Common myeloid progenitor, CD34-positive (primary cell): ENCODE results near the gene VEGFA. TPM values are rescaled to one million over a fixed set of nuclear protein-coding genes. Genes with fewer than 3 reads are reported as not detected.

Source experiments
- CTCF ChIA-PET: fragments of 350-600 bp; sonication (Branson Sonifier 250); formaldehyde crosslinking; loops from one replicate; lab custom pipeline; 2021; ENCODE audit warnings: antibody characterized with exemption; lab: Charles Lee
- POLR2A ChIA-PET: fragments of 350-600 bp; sonication (Branson Sonifier 250); formaldehyde crosslinking; loops from one replicate; lab custom pipeline; 2021; ENCODE audit warnings: antibody characterized with exemption; lab: Charles Lee
- DNase-seq, 3 donors: peaks; one replicate each; pipeline versions ENCODE4 v3.0.0 to v3.0.0-alpha.2; 2013
- H3K27ac ChIP-seq, 2 experiments: 1 replicate in 1 of 2; 2 replicates in 1 of 2; pipeline ENCODE4 v1.7.0; 2013; ENCODE audit warnings: inconsistent platforms in 2 of 2, low read length in 2 of 2, mild to moderate bottlenecking in 2 of 2, low read depth in 1 of 2, moderate library complexity in 1 of 2; ENCODE audit not compliant: severe bottlenecking in 2 of 2, insufficient read depth in 1 of 2, poor library complexity in 1 of 2
- H3K27me3 ChIP-seq, 5 experiments: replicated peaks in 2 of 5; 1 replicate in 3 of 5; 2 replicates in 2 of 5; pipeline versions ENCODE4 v1.6.1 to v1.7.0; 2013; ENCODE audit warnings: low read length in 4 of 5, mild to moderate bottlenecking in 2 of 5, moderate library complexity in 2 of 5, inconsistent platforms in 1 of 5; ENCODE audit not compliant: insufficient read depth in 5 of 5, control insufficient read depth in 4 of 5
- H3K36me3 ChIP-seq, 4 experiments: 1 replicate in 2 of 4; 2 replicates in 2 of 4; pipeline versions ENCODE4 v1.6.1 to v1.7.0; 2013; ENCODE audit warnings: low read length in 3 of 4, control low read depth in 1 of 4, mild to moderate bottlenecking in 1 of 4; ENCODE audit not compliant: control insufficient read depth in 4 of 4, insufficient read depth in 4 of 4
- H3K4me1 ChIP-seq, 4 experiments: 1 replicate in 3 of 4; 2 replicates in 1 of 4; pipeline versions ENCODE4 v1.6.1 to v1.7.1; 2013; ENCODE audit warnings: low read length in 3 of 4, mild to moderate bottlenecking in 3 of 4, control low read depth in 1 of 4, inconsistent platforms in 1 of 4, moderate library complexity in 1 of 4; ENCODE audit not compliant: control insufficient read depth in 4 of 4, insufficient read depth in 4 of 4; ENCODE audit errors: control extremely low read depth in 1 of 4
- H3K4me3 ChIP-seq, 7 experiments: 1 replicate in 4 of 7; 2 replicates in 3 of 7; pipeline versions ENCODE4 v1.5.1 to v1.7.0; 2013; ENCODE audit warnings: mild to moderate bottlenecking in 7 of 7, low read length in 6 of 7, moderate library complexity in 6 of 7, inconsistent platforms in 2 of 7, low read depth in 2 of 7, control low read depth in 1 of 7; ENCODE audit not compliant: insufficient read depth in 4 of 7, control insufficient read depth in 1 of 7; ENCODE audit errors: extremely low read depth in 1 of 7
- H3K9me3 ChIP-seq, 5 experiments: 1 replicate in 4 of 5; 2 replicates in 1 of 5; pipeline versions ENCODE4 v1.6.1 to v1.7.1; 2013; ENCODE audit warnings: low read length in 4 of 5, mild to moderate bottlenecking in 2 of 5, inconsistent platforms in 1 of 5, low read depth in 1 of 5, moderate library complexity in 1 of 5; ENCODE audit not compliant: control insufficient read depth in 4 of 5, insufficient read depth in 2 of 5; ENCODE audit errors: control extremely low read depth in 1 of 5
- WGBS: methylation state at CpG from one replicate; pipeline ENCODE4 v1.1.5; 2013; ENCODE audit not compliant: insufficient coverage; 5-methylcytosine and 5-hydroxymethylcytosine counted together
- polyA plus RNA-seq: library from polyadenylated mRNA; unstranded; fragments of 120-200 nt; gene quantifications from one replicate; pipeline ENCODE4 v1.2.1, GENCODE V29; 2013

The VEGFA gene
- 13.0 TPM for polyA plus RNA-seq

DNA sequence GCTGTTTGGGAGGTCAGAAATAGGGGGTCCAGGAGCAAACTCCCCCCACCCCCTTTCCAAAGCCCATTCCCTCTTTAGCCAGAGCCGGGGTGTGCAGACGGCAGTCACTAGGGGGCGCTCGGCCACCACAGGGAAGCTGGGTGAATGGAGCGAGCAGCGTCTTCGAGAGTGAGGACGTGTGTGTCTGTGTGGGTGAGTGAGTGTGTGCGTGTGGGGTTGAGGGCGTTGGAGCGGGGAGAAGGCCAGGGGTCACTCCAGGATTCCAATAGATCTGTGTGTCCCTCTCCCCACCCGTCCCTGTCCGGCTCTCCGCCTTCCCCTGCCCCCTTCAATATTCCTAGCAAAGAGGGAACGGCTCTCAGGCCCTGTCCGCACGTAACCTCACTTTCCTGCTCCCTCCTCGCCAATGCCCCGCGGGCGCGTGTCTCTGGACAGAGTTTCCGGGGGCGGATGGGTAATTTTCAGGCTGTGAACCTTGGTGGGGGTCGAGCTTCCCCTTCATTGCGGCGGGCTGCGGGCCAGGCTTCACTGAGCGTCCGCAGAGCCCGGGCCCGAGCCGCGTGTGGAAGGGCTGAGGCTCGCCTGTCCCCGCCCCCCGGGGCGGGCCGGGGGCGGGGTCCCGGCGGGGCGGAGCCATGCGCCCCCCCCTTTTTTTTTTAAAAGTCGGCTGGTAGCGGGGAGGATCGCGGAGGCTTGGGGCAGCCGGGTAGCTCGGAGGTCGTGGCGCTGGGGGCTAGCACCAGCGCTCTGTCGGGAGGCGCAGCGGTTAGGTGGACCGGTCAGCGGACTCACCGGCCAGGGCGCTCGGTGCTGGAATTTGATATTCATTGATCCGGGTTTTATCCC is at the start of gene VEGFA:
Gene VEGFA (plus strand): TSS at position 686 of the 846 bp plus-strand sequence.
- ChIA-PET CTCF (interaction anchor here (0.7 to 4.5 kb wide), 46 partner anchors 9 to 313 kb away, joined by 3 to 46 read pairs (median 5); no protein-coding TSS in a partner anchor), POLR2A (interaction anchor here (0.7 to 2.5 kb wide), 3 partner anchors 37 to 45 kb away, joined by 3 to 7 read pairs (median 6); no protein-coding TSS in a partner anchor)
- peaks cover 0 to 30% (median 0%) of the 10 kb centered on the region in 5 experiments for H3K27me3 ChIP-seq
- no peaks in the 10 kb centered on the region for H3K36me3 ChIP-seq
- WGBS = 0% methylated on average over 16 of the region's 62 CpGs
- peak within 1 kb of the TSS; percentile 51 to 86 (median 76) for H3K4me3 ChIP-seq
- peak within 1 kb of the TSS in 1 of 2 experiments; percentile 84 for H3K27ac ChIP-seq
- H3K9me3 ChIP-seq = no peaks in the 10 kb centered on the region
- peak; percentile 87 to 92 (median 91) for DNase-seq
- H3K4me1 ChIP-seq = peaks cover 0 to 52% (median 41%) of the 10 kb centered on the region in 4 experiments

DNA sequence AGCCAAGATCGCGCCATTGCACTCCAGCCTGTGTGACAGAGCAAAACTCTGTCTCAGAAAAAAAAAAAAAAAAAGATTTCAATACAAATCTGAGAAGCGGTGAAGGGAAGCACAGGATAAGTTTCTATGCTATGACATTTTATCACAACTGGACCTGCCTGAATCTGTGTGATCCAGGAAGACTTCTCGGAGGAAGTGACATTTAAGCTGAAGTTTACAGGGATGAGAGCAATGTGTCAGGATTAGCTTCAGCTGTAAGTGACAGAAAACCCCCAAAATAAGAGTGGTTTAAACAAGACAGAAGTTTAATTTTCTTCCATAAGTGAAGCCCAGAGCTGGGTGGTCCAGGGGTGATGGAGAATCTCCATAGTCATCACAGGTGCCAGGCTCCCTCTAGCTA is 49.0 kb upstream of the VEGFA start:
- WGBS = 90% methylated on average over 3 of the region's 4 CpGs
- Histone ChIP-seq H3K4me3 (no peak overlapping the region), H3K27me3 (peaks cover 0 to 7% (median 0%) of the 10 kb centered on the region in 5 experiments), H3K36me3 (no peaks in the 10 kb centered on the region), H3K4me1 (peaks cover 4 to 32% (median 26%) of the 10 kb centered on the region in 4 experiments), H3K27ac (no peak overlapping the region), H3K9me3 (no peaks in the 10 kb centered on the region)
- ChIA-PET CTCF (interaction anchor here (0.9 to 2.4 kb wide), 17 partner anchors 9 to 360 kb away, joined by 3 to 12 read pairs (median 5); partner anchors contain the start of gene VEGFA), POLR2A (no interaction called here)
- no peak for DNase-seq

DNA sequence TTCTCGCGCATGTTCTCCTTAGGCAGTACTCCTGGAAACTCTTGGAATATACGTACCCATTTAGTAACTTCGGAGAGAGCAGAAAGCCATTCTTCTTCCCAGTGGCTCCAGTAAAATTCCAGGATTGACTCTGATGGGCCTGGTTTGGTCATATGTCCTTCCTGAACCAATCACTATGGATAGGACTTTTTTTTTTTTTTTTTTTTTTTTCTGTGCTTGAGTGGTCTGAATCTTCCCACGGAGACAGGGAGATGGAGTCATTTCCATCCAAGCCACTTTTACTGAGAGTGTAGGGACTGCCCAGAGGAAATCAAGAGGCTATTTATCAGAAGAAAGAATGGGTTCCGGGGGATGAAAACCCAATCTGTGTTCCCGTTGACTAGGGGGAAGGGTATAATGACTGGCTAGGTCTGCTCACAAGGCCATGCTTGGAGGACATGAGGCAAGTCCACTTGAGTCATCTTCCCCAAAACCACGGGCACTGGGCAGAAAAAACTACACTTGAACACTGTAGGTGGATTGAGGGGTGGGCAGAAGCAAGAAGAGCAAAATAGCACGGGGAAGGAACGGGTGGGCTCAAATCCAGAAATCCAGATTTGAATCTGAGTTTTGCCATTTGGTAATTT is 47.0 kb upstream of the VEGFA start:
- ChIA-PET CTCF (interaction anchor here (0.6 to 3.8 kb wide), 23 partner anchors 11 to 356 kb away, joined by 3 to 24 read pairs (median 6); no protein-coding TSS in a partner anchor), POLR2A (interaction anchor here (0.5 kb wide), 1 partner anchor 13 kb away, joined by 5 read pairs; no protein-coding TSS in a partner anchor)
- H3K36me3 ChIP-seq = no peaks in the 10 kb centered on the region
- H3K4me3 ChIP-seq = no peak overlapping the region
- H3K4me1 ChIP-seq = peaks cover 4 to 29% (median 27%) of the 10 kb centered on the region in 4 experiments
- no peak for DNase-seq
- H3K27me3 ChIP-seq = peaks cover 0 to 7% (median 0%) of the 10 kb centered on the region in 5 experiments
- H3K9me3 ChIP-seq = no peaks in the 10 kb centered on the region
- 97% methylated on average over 8 of the region's 10 CpGs for WGBS
- no peak overlapping the region for H3K27ac ChIP-seq

DNA sequence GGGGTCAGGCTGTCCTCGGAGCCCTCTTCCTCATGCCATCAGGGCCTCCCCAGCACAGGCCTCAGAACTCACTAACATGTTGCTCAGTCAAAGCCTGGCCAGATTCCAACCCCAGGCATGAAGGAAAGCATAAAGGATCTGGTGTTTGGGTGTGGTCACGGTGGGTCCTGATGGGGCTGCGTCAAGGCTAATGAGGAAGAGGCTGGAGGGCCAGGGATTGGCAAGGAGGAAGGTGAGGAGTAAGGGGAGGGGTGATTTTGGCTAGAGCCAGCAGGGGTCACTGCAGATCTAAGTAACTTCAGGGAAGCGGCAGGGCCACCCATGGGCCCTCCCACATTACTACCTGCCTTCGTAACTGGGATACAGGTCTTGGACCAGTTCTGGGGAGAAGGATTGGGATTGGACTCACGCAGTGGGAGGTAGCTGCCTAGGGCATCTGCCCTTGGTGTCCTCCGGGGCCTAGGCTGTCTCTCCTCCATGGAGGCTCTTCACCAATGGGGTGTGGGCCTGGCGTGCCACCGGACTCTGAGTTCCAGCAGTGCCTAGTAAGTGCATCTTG is 46.2 kb upstream of the VEGFA start:
- H3K27ac ChIP-seq = no peak overlapping the region
- H3K4me3 ChIP-seq = no peak overlapping the region
- peaks cover 0 to 7% (median 0%) of the 10 kb centered on the region in 5 experiments for H3K27me3 ChIP-seq
- no peaks in the 10 kb centered on the region for H3K36me3 ChIP-seq
- DNase-seq = peak; percentile 79 to 87 (median 81)
- WGBS = 51% methylated on average over 7 of the region's 9 CpGs
- no peaks in the 10 kb centered on the region for H3K9me3 ChIP-seq
- peaks cover 4 to 29% (median 27%) of the 10 kb centered on the region in 4 experiments for H3K4me1 ChIP-seq
- ChIA-PET POLR2A (interaction anchor here (1.5 kb wide), 1 partner anchor 46 kb away, joined by 7 read pairs; the partner anchor contains the start of gene VEGFA), CTCF (interaction anchor here (0.6 to 3.8 kb wide), 36 partner anchors 7 to 362 kb away, joined by 3 to 24 read pairs (median 5); partner anchors contain the start of gene VEGFA)

DNA sequence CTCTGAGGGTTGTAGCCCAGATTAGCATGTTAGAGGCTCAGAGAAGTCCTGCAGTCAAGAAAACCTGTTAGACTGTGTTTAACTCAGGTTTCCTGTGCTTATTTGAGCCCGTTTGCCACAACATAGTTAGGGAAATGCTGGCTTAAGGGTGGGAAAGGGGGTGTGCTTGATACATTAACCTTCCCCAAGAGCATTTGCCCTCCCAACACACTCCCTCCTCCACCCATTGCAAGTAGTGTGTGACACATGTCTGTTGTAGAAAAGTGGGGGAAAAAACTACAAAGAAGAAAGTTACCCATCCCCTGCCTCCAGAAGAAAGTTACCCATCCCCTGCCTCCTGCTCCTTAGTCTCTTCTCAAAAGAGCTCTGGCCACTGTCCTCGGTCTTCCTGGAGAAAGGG is 45.7 kb upstream of the VEGFA start:
- Histone ChIP-seq H3K4me1 (peaks cover 4 to 29% (median 27%) of the 10 kb centered on the region in 4 experiments), H3K9me3 (no peaks in the 10 kb centered on the region), H3K27ac (peak overlapping the region in 1 of 2 experiments; percentile 19), H3K4me3 (peak overlapping the region in 1 of 7 experiments; percentile 57), H3K27me3 (peaks cover 0 to 7% (median 0%) of the 10 kb centered on the region in 5 experiments), H3K36me3 (no peaks in the 10 kb centered on the region)
- ChIA-PET POLR2A (interaction anchor here (1.1 to 1.5 kb wide), 3 partner anchors 9 to 93 kb away, joined by 4 to 7 read pairs (median 4); partner anchors contain the start of gene VEGFA), CTCF (interaction anchor here (0.6 to 3.8 kb wide), 36 partner anchors 8 to 362 kb away, joined by 3 to 24 read pairs (median 5); partner anchors contain the start of gene VEGFA)
- WGBS = 70% methylated on average over 1 of the region's 2 CpGs
- no peak for DNase-seq

DNA sequence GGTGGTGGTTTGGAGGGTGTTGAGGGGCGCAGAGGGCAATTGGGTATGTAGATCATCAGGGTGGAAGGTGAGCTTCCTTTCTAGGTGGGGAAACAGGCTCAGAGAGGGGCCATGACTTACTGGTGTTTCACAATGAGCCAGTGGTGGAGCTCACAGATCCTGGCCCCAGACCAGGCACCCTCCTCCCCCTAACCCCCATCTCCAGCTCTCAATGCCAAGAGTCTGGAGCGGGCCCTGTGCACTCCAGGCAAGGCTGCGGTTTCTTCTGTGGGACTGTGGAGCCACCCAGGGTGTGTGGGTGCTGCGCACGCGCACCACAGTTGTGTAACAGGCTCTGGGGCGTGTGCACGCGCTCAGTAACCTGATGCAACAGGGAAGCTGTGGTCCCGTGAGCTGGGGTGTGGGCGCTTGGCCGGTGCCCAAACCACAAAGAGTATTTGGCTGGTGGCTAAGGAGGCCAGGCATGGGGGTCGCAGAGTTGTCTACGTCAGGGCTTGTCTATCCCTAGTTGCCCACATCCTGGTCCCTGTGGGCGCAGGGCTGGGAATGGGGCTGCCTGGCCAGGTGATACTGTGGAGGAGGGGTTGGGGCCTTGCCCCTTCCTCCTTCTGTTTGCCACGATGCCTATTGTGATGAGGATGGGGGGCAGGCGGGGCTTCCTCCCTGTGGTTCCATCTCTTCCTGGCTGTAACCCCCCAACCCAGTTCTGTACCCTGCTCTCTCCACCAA is 44.9 kb upstream of the VEGFA start:
- peak overlapping the region in 4 of 7 experiments; percentile 24 to 57 (median 42) for H3K4me3 ChIP-seq
- peak; percentile 98 to 99 (median 99) for DNase-seq
- H3K4me1 ChIP-seq = peaks cover 4 to 29% (median 27%) of the 10 kb centered on the region in 4 experiments
- H3K27ac ChIP-seq = peak overlapping the region in 1 of 2 experiments; percentile 19
- CTCF ChIA-PET = interaction anchor here (0.6 to 3.8 kb wide), 34 partner anchors 9 to 361 kb away, joined by 3 to 24 read pairs (median 5); partner anchors contain the start of gene VEGFA
- 0% methylated on average over 11 of the region's 17 CpGs for WGBS
- H3K36me3 ChIP-seq = no peaks in the 10 kb centered on the region
- H3K9me3 ChIP-seq = peaks cover 0 to 2% (median 0%) of the 10 kb centered on the region in 5 experiments
- H3K27me3 ChIP-seq = peaks cover 0 to 7% (median 0%) of the 10 kb centered on the region in 5 experiments
- POLR2A ChIA-PET = interaction anchor here (0.5 to 1.5 kb wide), 6 partner anchors 9 to 357 kb away, joined by 3 to 7 read pairs (median 4); partner anchors contain the start of gene VEGFA
